Hypothalamus (tissue), 51 donors: ENCODE results near the gene NDUFB1.

ENCODE experiments used
- DNase-seq, 51 donors: peaks; one replicate each; lab custom pipeline; 2025; lab: John Stamatoyannopoulos, UW

The NDUFB1 gene

DNA sequence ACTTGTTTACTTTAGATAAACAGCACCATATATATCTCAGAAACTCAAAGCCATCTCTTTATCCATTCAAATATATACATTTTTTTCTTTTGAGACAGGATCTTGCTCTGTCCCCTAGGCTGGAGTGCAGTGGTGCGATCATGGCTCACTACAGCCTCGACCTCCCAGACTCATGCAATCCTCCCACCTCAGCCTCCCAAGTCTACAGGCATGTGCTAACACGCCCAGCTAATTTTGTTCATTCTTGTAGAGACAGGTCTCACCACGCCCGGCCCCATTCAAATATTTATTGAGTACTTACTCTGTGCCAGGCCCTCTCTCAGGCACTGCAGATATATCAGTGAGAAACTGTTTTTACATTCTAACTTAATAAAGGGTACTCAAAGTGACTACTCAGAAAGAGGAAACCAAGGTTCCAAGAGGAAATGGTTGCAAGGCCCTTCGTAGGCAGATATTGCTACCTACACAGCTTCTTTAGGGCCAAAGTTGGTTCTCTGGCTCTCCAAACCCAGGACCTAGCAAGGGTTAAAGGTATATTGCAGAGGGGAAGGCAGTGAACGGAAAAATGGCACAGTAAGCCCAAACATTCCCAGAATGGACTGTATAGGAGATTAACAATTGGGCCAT, 18.0 kb downstream of the NDUFB1 start:
- DNase-seq: no peak

- DNase-seq: no peak
Measured at GRCh38 chr14:92099802-92100201, 21.7 kb downstream of the NDUFB1 start.

- peak in 2 of 51 donors; percentile 3 to 17 for DNase-seq
Measured at GRCh38 chr14:92093320-92093719, 28.2 kb downstream of the NDUFB1 start.

DNA sequence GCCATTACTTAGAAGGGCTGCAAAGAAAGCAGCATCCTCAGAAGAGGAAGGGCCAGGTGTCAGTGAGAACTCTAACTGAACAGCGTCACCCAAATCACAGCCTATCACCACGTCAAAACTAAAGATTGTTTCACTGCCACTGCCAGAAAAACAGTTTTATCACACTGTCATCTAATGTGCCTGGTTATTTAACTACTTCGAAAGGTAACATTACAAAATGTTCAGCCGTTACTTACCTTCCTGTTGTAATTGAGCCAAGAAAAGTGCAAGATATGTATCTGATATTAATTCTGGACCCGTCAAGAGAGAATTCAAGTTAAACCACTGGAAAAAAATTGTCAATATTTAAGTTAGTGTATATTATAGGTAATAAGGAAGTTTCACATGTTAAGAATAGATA, 33.0 kb downstream of the NDUFB1 start:
- DNase-seq: no peak

GRCh38 chr14:92074555-92074954, 47.0 kb downstream of the NDUFB1 start:
- no peak for DNase-seq
